Left lung (tissue), 10 donors: ENCODE results near the gene NUP93. TPM values are rescaled to one million over a fixed set of nuclear protein-coding genes. Genes with fewer than 3 reads are reported as not detected.

Source experiments
- ATAC-seq: fragments of 200-7000 bp; cut with Tn5 transposase; one replicate; pipeline ENCODE4 v1.9.1; 2020; ENCODE audit warnings: moderate library complexity
- DNase-seq, 4 donors: peaks; one replicate each; pipeline ENCODE4 v3.0.0-alpha.2; 2013 to 2020
- H3K27ac ChIP-seq, 2 donors: fragments of 200-600 bp; sonication (generic) in 1 of 2; one replicate each; pipeline versions ENCODE4 v1.5.0 to v1.8.0; 2020 to 2021
- H3K27me3 ChIP-seq, 2 donors: fragments of 200-600 bp; sonication (generic) in 1 of 2; one replicate each; pipeline versions ENCODE4 v1.5.0 to v1.8.0; 2020 to 2021
- H3K36me3 ChIP-seq, 2 donors: fragments of 200-600 bp; sonication (generic) in 1 of 2; one replicate each; pipeline versions ENCODE4 v1.5.0 to v1.8.0; 2020 to 2021
- H3K4me1 ChIP-seq, 2 donors: fragments of 200-600 bp; one replicate each; pipeline ENCODE4 v1.8.0; 2021
- H3K4me3 ChIP-seq, 2 donors: fragments of 200-600 bp; sonication (generic) in 1 of 2; one replicate each; pipeline versions ENCODE4 v1.5.0 to v1.8.0; 2020 to 2021; ENCODE audit warnings: mild to moderate bottlenecking in 1 of 2
- H3K9me3 ChIP-seq, 2 donors: fragments of 200-600 bp; sonication (generic) in 1 of 2; one replicate each; pipeline versions ENCODE4 v1.5.0 to v1.8.0; 2020 to 2021
- intact Hi-C, 2 donors: fragments of 100-400 bp; cut with DNase I; formaldehyde crosslinking; loops; one replicate each; pipeline versions ENCODE4 v1.11.2 to v1.14.2; 2022
- polyA plus RNA-seq, 6 donors: library from polyadenylated mRNA; unstranded; fragments of 120-200 nt; gene quantifications; one replicate each; pipeline ENCODE4 v1.2.1, GENCODE V29; 2013; ENCODE audit not compliant: insufficient read length in 6 of 6
- total RNA-seq, 2 donors: library from RNA; stranded (reverse); fragmentation: NEBNext Ultra II Directional; extraction: Animal tissue kit (Norgen Biotek cat#: 25700); gene quantifications; one replicate each; pipeline ENCODE4 v1.2.1, GENCODE V29; 2021
- TF ChIP-seq, protein P1 (sequence below), 2 donors: fragments of 200-600 bp; sonication (generic) in 1 of 2; IDR thresholded peaks; one replicate each; pipeline versions ENCODE4 v1.5.0 to v1.8.0; 2021; ENCODE audit warnings: antibody characterized with exemption in 2 of 2
- donor health status: DM: no; HTN: yes; CAD: no.
- donor health status: DM: no; HTN: no; CAD: no.

NUP93 gene
- total and polyA plus RNA-seq, 8 donors, result 47.1 to 75.9 (median 65.9) TPM

DNA sequence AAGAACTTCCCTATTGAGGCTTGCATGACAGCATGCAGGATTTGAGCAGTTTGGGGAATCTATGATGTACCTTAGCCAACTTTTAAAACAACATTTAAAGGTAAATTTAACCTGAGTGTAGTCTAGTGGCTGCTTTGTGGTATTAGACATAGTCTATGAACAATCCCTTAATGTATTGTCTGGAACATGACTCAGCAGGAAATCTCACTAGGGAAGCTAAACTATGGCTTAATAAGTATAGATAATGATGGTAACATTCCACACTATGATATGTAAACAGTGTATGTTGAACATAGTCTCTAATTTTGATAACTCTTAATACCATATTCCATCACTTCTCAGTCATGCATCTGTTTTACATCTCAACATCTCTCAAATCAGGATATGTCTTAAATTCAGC is 83.0 kb downstream of the NUP93 start:
- TF ChIP-seq, protein P1, sequence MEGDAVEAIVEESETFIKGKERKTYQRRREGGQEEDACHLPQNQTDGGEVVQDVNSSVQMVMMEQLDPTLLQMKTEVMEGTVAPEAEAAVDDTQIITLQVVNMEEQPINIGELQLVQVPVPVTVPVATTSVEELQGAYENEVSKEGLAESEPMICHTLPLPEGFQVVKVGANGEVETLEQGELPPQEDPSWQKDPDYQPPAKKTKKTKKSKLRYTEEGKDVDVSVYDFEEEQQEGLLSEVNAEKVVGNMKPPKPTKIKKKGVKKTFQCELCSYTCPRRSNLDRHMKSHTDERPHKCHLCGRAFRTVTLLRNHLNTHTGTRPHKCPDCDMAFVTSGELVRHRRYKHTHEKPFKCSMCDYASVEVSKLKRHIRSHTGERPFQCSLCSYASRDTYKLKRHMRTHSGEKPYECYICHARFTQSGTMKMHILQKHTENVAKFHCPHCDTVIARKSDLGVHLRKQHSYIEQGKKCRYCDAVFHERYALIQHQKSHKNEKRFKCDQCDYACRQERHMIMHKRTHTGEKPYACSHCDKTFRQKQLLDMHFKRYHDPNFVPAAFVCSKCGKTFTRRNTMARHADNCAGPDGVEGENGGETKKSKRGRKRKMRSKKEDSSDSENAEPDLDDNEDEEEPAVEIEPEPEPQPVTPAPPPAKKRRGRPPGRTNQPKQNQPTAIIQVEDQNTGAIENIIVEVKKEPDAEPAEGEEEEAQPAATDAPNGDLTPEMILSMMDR (IDR thresholded peaks at IDR 0.05), result no peak
- H3K27me3 ChIP-seq, result no peaks in the 10 kb centered on the region
- peaks cover 0 to 3% of the 10 kb centered on the region in 2 donors for H3K4me1 ChIP-seq
- no peak overlapping the region for H3K27ac ChIP-seq
- H3K9me3 ChIP-seq, result no peaks in the 10 kb centered on the region
- no peaks in the 10 kb centered on the region for H3K36me3 ChIP-seq
- ATAC-seq (no peak), DNase-seq (no peak)
- H3K4me3 ChIP-seq, result no peak overlapping the region
- intact Hi-C loops, result no loop called here

DNA sequence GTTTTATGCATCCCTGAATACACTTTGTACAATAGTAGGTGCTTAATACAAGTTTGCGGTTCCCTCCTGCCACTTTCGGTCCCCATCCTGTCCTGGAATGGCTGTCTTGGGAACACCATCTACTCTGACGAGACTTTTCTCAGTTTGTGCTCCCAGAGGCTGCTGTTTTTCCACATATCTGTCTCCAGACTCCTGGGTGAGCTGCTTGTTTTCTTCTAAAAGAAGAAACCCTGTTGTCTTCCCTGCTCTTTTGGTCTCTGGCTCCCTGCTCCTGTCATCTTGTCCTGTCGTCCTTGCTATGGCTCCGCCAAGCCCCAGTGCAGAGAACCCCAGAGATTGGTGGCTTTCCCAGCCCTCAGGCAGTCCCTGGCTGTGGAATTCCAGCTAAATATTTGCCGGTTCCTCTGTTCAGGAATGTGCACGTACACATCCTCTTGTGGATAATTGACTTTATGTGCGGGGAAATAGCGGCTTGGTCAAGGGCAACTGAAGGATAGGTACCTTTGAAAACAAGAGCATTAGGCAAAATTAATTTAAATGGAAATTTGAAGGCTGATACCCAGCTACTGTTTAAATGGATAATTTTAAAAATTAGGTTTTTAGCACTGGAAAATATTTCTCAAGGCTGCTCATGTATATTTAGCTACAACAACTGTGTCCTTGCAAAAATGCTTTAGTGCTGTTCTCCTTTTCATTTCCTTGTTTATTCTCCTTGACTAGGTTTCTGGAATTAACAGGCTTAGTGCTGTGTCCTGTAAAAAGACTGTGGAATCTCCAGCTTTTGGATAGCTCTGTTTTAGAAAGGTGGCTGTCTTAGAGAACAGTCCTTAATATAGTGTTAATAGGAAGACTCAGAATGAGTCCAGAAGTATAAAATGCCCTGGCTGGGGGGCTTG is 84.9 kb downstream of the NUP93 start:
- Histone ChIP-seq H3K4me3 (no peak overlapping the region), H3K36me3 (peaks cover 0 to 9% of the 10 kb centered on the region in 2 donors), H3K4me1 (peaks cover 0 to 3% of the 10 kb centered on the region in 2 donors), H3K27me3 (no peaks in the 10 kb centered on the region), H3K9me3 (no peaks in the 10 kb centered on the region), H3K27ac (no peak overlapping the region)
- intact Hi-C loops, result no loop called here
- ATAC-seq (peak; percentile 61), DNase-seq (no peak)
- TF ChIP-seq, protein P1 (IDR thresholded peaks at IDR 0.05), result no peak

DNA sequence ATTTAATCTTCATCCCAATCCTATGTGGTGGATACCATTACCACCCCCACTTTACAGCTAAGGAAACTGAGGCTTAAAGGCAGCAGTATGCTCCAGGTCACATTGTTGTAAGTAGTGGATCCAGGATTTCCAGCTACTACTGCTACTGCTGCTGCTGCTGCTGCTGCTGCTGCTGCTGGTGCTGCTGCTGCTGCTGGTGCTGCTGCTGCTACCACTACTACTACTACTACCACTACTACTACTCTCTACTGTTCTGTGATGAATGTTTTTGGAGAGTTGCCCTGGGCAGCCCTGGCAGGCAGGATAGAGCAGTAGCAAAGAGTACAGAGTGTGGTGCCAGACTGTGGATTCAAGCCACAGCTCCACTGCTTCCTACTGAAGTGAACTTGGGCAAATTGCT is 85.8 kb downstream of the NUP93 start:
- no peak for ATAC-seq
- no peak for DNase-seq
- Histone ChIP-seq H3K36me3 (peaks cover 0 to 17% of the 10 kb centered on the region in 2 donors), H3K4me3 (no peak overlapping the region), H3K4me1 (peaks cover 0 to 3% of the 10 kb centered on the region in 2 donors), H3K9me3 (no peaks in the 10 kb centered on the region), H3K27me3 (no peaks in the 10 kb centered on the region), H3K27ac (no peak overlapping the region)
- intact Hi-C loops, result no loop called here
- TF ChIP-seq, protein P1 (IDR thresholded peaks at IDR 0.05), result no peak

DNA sequence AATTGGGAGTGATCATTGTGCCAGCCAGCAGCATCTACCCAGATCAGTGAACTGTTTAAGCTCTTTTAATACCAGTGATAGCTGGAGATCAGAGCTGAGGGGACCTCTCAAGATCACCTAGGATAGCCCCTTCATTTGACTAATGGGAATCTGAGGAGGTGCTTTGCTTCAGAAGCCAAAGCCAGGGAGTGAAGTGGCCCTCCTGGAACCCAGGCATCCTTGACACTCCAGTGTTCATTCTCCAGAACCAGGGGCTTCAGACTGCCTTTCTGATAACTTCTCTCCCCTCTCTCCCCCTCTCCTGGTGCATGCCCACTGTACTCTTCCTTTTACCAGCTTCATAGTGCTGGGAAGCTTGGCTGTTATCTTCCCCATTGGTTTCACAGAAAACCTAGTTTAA is 87.1 kb downstream of the NUP93 start:
- peaks cover 0 to 3% of the 10 kb centered on the region in 2 donors for H3K4me1 ChIP-seq
- TF ChIP-seq, protein P1 (IDR thresholded peaks at IDR 0.05), result no peak
- no peak for ATAC-seq

DNA sequence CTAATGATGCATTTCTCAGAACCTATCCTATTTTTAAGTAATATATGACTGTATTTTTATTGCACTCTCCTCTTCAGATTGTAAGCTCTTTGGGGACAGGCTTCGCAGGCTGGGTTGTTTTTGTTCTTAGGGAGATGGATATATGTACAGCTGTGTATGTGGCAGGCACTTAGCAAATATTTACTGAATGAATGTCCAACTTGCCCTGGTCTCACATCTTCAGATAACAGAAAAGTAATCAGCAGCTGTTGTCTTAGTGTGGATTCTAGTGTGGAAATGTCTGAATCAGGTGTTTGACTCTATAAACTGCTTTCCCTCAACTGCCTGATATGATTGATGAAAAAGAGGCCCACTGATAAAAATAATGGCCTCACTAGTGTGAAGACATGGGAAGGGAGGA is 88.0 kb downstream of the NUP93 start:
- Histone ChIP-seq H3K27ac (no peak overlapping the region), H3K4me3 (no peak overlapping the region), H3K36me3 (peaks cover 0 to 37% of the 10 kb centered on the region in 2 donors), H3K4me1 (no peaks in the 10 kb centered on the region), H3K27me3 (no peaks in the 10 kb centered on the region), H3K9me3 (no peaks in the 10 kb centered on the region)
- intact Hi-C loops, result no loop called here
- DNase-seq (no peak), ATAC-seq (no peak)
- TF ChIP-seq, protein P1 (IDR thresholded peaks at IDR 0.05), result no peak

More for the DNA sequence above, 87.1 kb downstream of the NUP93 start:
- no peaks in the 10 kb centered on the region for H3K9me3 ChIP-seq
- H3K27ac ChIP-seq, result no peak overlapping the region
- no peak for DNase-seq
- no peaks in the 10 kb centered on the region for H3K27me3 ChIP-seq
- no peak overlapping the region for H3K4me3 ChIP-seq
- intact Hi-C loops, result no loop called here
- peaks cover 0 to 30% of the 10 kb centered on the region in 2 donors for H3K36me3 ChIP-seq
